ENCODE data around the gene CD8A.
"Not testable (repeated sequence)": the region's sequence is repeated elsewhere in the genome, so short reads cannot be mapped to it uniquely, and the experiment has no call there.

CD8A gene

DNA sequence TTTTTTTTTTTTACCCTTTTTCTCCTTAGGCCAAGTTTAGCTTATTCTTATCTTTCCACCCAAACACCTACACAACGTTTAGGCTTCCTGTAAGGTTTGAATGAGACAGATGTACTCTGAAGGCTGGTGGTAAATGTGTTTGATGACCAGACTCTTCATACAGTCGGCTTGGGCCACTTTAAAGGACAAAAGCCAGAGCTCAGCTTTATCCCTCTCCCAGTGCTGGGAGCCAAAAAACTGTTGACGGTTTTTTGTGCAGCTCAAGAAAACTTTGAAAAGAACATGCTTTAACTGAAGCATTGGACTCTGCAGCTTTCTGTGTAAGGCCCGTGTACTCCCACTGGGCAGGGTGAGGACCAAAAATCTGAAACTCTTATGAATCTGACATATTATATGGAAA is 15.4 kb downstream of the CD8A start:
- no peak for DNase-seq

DNA sequence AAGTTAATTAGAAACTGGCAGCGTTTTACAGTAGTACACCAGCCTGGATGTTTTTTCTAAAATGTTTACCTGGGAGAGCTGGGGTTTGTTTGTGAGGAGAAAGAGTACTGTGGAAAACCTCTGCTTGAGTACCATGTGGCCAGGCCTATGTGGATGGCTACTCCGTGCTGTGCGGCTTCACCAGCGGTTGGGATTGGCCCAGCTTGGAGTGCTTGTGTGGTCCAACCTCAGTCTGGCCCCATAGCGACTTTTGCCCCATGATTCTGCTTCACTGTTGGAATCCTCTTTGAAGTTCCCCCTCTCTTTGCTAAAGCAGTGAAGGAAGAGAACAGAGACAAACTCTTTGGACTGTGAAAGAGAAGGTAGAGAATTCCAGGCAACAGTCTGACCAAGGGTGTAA is 15.9 kb downstream of the CD8A start:
- DNase-seq = no peak

DNA sequence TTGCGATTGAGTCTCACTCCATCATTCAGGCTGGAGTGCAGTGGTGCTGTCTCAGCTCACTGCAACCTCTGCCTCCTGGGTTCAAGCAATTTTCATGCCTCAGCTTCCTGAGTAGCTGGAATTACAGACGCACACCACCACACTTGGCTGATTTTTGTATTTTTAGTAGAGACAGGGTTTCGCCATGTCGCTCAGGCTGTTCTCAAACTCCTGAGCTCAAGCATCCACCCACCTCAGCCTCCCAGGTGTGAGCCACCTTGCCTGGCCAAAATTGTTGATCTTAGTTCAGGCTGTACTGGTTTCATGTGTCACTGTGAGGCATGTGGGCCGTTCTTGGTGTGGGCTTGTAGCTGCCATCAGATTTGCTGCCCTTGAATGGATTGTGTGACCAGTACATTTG is 18.1 kb downstream of the CD8A start:
- DNase-seq = no peak

DNA sequence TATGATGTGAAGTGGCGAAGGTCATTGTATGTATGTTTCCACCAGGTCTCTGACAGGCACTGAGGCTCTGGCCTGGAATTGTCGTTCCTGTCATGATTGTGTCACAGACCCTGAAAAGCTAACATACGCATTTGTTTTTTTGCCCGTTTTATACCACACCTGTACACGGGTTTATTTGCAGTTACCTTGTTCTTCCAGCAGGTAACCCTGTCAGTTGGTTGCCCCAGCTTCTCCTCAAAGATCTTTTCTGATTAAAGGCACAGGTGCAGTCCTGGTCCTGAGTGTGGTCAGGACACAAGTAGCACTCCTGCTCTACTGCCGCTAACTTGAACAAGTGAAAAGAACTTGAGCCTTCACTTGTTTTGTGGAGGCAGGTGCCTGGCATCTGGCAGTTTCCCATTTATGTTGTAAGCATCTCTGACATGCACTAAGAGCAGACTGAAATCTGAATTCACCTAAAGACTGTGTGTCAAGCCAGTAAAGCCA is 19.9 kb downstream of the CD8A start:
- DNase-seq = no peak

- DNase-seq = no peak
Measured at GRCh38 chr2:86769838-86770237, 20.9 kb downstream of the CD8A start.

- DNase-seq = no peak
Measured at GRCh38 chr2:86768189-86768949, 22.3 kb downstream of the CD8A start.

DNA sequence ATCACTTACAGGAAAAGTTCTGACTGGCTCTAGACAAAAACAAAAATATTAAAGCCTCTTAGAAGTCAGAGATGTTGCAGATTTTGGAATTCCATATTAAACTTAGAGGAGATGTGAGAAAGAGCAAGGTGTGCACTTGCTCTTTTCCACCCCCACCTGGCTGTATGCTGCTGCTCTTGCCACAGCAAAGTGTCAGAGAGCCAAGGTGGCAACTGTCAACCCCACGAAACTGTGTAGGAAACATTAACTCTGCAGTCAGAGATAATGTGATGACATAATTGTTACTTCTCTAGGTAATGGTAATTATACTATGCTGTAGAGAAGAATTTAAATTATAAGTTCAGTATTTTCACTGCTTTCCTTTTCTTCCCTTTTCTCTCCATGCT is 25.4 kb downstream of the CD8A start:
- DNase-seq = no peak

- DNase-seq = peak; percentile 60
Measured at GRCh38 chr2:86764661-86765309, 25.9 kb downstream of the CD8A start.

GRCh38 chr2:86760371-86760770 is 30.3 kb downstream of the CD8A start:
- DNase-seq = no peak

DNA sequence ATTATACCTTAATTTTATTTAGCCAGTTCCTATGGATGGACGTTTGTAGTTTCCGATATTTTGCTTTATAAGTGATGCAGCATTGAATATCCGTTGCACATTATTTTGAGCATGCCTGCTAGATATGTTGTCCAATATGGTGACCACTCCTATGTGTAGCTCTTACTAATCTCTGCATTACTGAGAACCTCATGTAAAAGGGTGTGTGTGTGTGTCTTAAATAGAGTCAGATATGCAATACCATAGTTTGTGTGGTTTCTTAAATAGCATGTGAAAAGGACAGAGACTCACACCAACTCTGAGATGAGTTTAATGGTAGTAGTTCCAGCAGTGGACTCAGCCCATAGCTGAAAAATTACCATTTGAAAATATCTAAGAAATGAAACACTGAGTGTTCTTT is 32.3 kb downstream of the CD8A start:
- no peak for DNase-seq

DNA sequence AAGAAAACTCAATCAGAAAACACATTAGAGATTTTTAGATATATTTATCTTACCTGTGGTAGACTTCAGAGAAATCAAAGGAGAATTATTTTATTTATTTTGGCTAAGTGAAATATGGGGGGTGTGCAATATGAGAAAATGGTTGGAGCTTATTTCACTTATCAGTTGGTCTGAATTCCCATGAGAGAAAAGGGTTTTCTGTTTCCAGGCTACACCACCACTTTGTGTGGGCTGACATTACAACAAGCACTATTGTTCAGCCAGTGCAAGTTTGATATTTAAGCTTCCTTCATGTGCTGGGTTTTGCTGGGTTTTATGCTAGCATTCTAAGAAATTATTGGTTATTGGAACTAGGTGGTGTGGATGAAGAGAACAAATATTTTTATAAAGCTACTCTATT is 37.1 kb downstream of the CD8A start:
- no peak for DNase-seq

- DNase-seq = no peak
Measured at GRCh38 chr2:86752934-86753333, 37.8 kb downstream of the CD8A start.

DNA sequence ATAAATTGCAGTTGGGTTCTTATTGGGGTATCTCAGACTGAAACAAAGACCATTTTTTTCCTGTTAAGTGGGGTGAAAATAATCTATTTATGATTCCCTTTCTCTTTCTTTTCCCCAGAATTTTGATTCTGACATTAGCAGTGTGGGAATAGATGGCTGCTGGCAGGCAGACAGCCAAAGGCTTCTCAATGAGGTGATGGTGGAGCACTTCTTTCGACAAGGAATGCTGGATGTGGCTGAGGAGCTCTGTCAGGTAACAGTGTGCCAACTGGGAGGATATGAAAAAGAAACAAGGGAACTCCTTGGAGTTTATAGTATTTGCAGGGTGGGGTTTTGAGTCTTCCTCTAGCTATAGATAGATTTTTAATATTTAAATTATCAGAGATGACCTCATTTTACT is 38.9 kb downstream of the CD8A start:
- no peak for DNase-seq

GRCh38 chr2:86750240-86750839 is 40.4 kb downstream of the CD8A start:
- no peak for DNase-seq

- peak; percentile 29 for DNase-seq
Measured at GRCh38 chr2:86747711-86748639, 42.7 kb downstream of the CD8A start.

- no peak for DNase-seq
Measured at GRCh38 chr2:86746939-86747338, 43.8 kb downstream of the CD8A start.

DNA sequence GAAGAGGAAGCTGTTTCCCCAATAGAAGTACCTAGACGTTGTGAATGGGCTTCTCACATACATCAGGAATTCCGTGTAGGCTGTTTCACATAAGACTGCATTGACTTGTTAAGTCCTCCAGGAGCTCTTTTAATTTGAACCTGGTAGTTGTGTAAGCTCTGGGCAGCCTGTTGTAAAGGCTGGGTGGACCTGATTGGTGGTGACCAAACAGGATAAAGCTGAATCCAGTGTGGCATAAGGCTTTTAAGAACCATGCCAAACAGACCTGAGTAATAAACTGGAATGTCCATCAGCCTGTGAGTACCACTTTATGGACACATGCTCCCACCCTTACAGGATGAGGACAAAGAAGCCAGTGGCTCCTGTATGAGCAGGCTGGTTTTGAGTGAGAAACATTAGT is 46.6 kb downstream of the CD8A start:
- DNase-seq = no peak

DNA sequence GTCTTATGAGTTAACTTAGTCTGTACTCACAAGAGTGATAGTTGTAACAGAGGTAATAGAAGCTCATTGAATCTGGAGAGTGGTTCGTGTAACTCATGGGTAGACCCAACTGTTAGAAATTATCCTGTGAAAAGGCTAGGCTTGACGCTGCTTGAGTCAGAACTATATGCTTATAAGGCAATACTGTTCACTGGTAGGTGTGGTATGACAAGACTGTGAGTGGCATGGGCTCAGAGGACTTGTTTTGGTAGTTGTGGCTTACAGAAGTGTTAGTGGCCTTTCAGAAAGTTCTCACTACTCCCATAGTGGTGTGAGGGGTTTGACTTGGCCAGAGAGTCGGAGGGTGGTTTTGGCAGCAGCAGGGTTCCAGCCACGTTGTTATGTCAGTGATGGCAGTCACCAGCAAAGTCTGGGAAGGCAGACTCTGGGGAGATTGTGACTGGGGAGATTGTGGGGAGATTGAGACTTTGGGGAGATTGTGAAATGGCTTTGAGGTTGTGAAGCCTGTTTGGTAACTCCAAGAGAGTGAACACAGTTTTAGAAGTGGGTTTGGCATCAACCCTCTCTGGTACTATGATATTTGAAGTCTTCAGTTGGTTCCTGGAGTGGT is 48.7 kb downstream of the CD8A start:
- DNase-seq = not testable (repeated sequence)

GRCh38 chr2:86739889-86740288 is 50.8 kb downstream of the CD8A start:
- not testable (repeated sequence) for DNase-seq

- not testable (repeated sequence) for DNase-seq
Measured at GRCh38 chr2:86739485-86739884, 51.2 kb downstream of the CD8A start.

- DNase-seq = not testable (repeated sequence)
Measured at GRCh38 chr2:86734896-86735295, 55.8 kb downstream of the CD8A start.

All from NCI-H82 (cell line).